ENCODE measurements around the gene NUB1. TPM values are rescaled to one million over a fixed set of nuclear protein-coding genes. Genes with fewer than 3 reads are reported as not detected.

The NUB1 gene
- polyA plus RNA-seq, 3 donors: 32.0 to 39.2 (median 37.2) TPM

GRCh38 chr7:151348970-151349369, 7.4 kb downstream of the NUB1 start:
- H3K27me3 Mint-ChIP-seq (ENCODE audit: low read depth in 3 of 3): peaks cover 0 to 3% (median 2%) of the 10 kb centered on the region in 3 donors
- H3K27ac Mint-ChIP-seq: peak overlapping the region in 6 of 7 donors; percentile 46 to 98 (median 83)
- H4K20me1 ChIP-seq (ENCODE audit: insufficient read depth, low read length): peaks cover 6% of the 10 kb centered on the region
- H3K79me2 ChIP-seq (ENCODE audit: insufficient read depth, low read length): no peaks in the 10 kb centered on the region
- H3K27ac ChIP-seq (ENCODE audit: low read depth in 1 of 2, low read length in 2 of 2): peak overlapping the region in 1 of 2 donors; percentile 90
- WGBS (ENCODE audit: insufficient coverage): 0% methylated on average over 1 of the region's 4 CpGs
- H3K36me3 Mint-ChIP-seq: peaks cover 45 to 65% of the 10 kb centered on the region in 2 donors
- no peak overlapping the region for H3K9ac ChIP-seq (ENCODE audit: insufficient read depth, low read length, poor library complexity, severe bottlenecking)
- intact Hi-C loops (cut with micrococcal nuclease): loop anchor here in 1 of 2 donors (5.0 kb wide), 1 partner anchor 122 kb away; the partner anchor contains the start of gene ABCF2
- peaks cover 27 to 29% of the 10 kb centered on the region in 2 donors for H3K4me1 ChIP-seq (ENCODE audit: control insufficient read depth in 1 of 2, insufficient read depth in 2 of 2, low read length in 2 of 2)
- no peak overlapping the region for H3K4me3 ChIP-seq (replicated peaks in 1 of 3; ENCODE audit: low read depth in 2 of 3, low read length in 3 of 3)
- H3K4me3 Mint-ChIP-seq: no peak overlapping the region
- peaks cover 38 to 71% of the 10 kb centered on the region in 2 donors for H3K36me3 ChIP-seq (replicated peaks in 1 of 2; ENCODE audit: control insufficient read depth in 1 of 2, insufficient read depth in 2 of 2, low read length in 2 of 2)
- H2AFZ ChIP-seq (ENCODE audit: insufficient read depth, low read depth, low read length, poor library complexity, severe bottlenecking): no peak overlapping the region
- TF ChIP-seq CTCF (IDR thresholded peaks at IDR 0.05): no peak
- no peak for DNase-seq
- H3K9me3 Mint-ChIP-seq: no peaks in the 10 kb centered on the region
- peaks cover 28% of the 10 kb centered on the region for H3K4me1 Mint-ChIP-seq
- H3K4me2 ChIP-seq (replicated peaks; ENCODE audit: extremely low read depth, low read length, poor library complexity, severe bottlenecking): peak overlapping the region; percentile 69
- H3K9me3 ChIP-seq (replicated peaks in 1 of 2; ENCODE audit: control insufficient read depth in 1 of 2, insufficient read depth in 1 of 2, low read length in 2 of 2): no peaks in the 10 kb centered on the region
- H3K27me3 ChIP-seq (ENCODE audit: control insufficient read depth in 2 of 2, insufficient read depth in 2 of 2, low read length in 2 of 2): no peaks in the 10 kb centered on the region

GRCh38 chr7:151349507-151349853, 7.9 kb downstream of the NUB1 start:
- no peak for DNase-seq
- Mint-ChIP-seq H3K4me3 (peak overlapping the region; percentile 86 to 91), H3K36me3 (peaks cover 50 to 71% of the 10 kb centered on the region in 2 donors), H3K4me1 (peaks cover 28% of the 10 kb centered on the region), H3K27ac (peak overlapping the region; percentile 90 to 98 (median 97)), H3K27me3 (ENCODE audit: low read depth in 3 of 3) (peaks cover 0 to 3% (median 2%) of the 10 kb centered on the region in 3 donors), H3K9me3 (no peaks in the 10 kb centered on the region)
- peaks cover 8% of the 10 kb centered on the region for H4K20me1 ChIP-seq (ENCODE audit: insufficient read depth, low read length)
- H2AFZ ChIP-seq (ENCODE audit: insufficient read depth, low read depth, low read length, poor library complexity, severe bottlenecking): peak overlapping the region; percentile 67
- peak overlapping the region; percentile 69 for H3K4me2 ChIP-seq (replicated peaks; ENCODE audit: extremely low read depth, low read length, poor library complexity, severe bottlenecking)
- peaks cover 27 to 29% of the 10 kb centered on the region in 2 donors for H3K4me1 ChIP-seq (ENCODE audit: control insufficient read depth in 1 of 2, insufficient read depth in 2 of 2, low read length in 2 of 2)
- peaks cover 42 to 76% of the 10 kb centered on the region in 2 donors for H3K36me3 ChIP-seq (replicated peaks in 1 of 2; ENCODE audit: control insufficient read depth in 1 of 2, insufficient read depth in 2 of 2, low read length in 2 of 2)
- H3K27ac ChIP-seq (ENCODE audit: low read depth in 1 of 2, low read length in 2 of 2): peak overlapping the region; percentile 88 to 90
- peak overlapping the region; percentile 57 to 75 (median 62) for H3K4me3 ChIP-seq (replicated peaks in 1 of 3; ENCODE audit: low read depth in 2 of 3, low read length in 3 of 3)
- no peaks in the 10 kb centered on the region for H3K9me3 ChIP-seq (replicated peaks in 1 of 2; ENCODE audit: control insufficient read depth in 1 of 2, insufficient read depth in 1 of 2, low read length in 2 of 2)
- intact Hi-C loops (cut with micrococcal nuclease): loop anchor here in 1 of 2 donors (5.0 kb wide), 1 partner anchor 122 kb away; the partner anchor contains the start of gene ABCF2
- H3K79me2 ChIP-seq (ENCODE audit: insufficient read depth, low read length): no peaks in the 10 kb centered on the region
- 39% methylated on average over 4 of the region's 5 CpGs for WGBS (ENCODE audit: insufficient coverage)
- H3K9ac ChIP-seq (ENCODE audit: insufficient read depth, low read length, poor library complexity, severe bottlenecking): peak overlapping the region; percentile 66
- H3K27me3 ChIP-seq (ENCODE audit: control insufficient read depth in 2 of 2, insufficient read depth in 2 of 2, low read length in 2 of 2): no peaks in the 10 kb centered on the region
- no peak for TF ChIP-seq CTCF (IDR thresholded peaks at IDR 0.05)

Data from CD14-positive monocyte (primary cell).